Regular cardiac myocyte (primary cell): Measurements from ENCODE around the gene OR2H1. TPM values are rescaled to one million over a fixed set of nuclear protein-coding genes. Genes with fewer than 3 reads are reported as not detected.

Source experiments
- total RNA-seq: library from RNA; depleted of rRNA; stranded (reverse); fragments of >200 nt; gene quantifications from 2 replicates; pipeline ENCODE4 v1.2.3, GENCODE V29; 2014

OR2H1 gene
- total RNA-seq, result not detected in 2 replicates

GRCh38 chr6:29456971-29457370, at the start of gene OR2H1, which contains the start of gene OR11A1:
Gene OR2H1, plus strand, starts transcription at chr6:29457155. Its CDS starts 4,615 bp downstream, at chr6:29461770.
Gene OR11A1, minus strand, starts transcription at chr6:29457071. Its CDS starts 29,430 bp downstream, at chr6:29427641.

GRCh38 chr6:29414588-29414987, 42.4 kb upstream of the OR2H1 start, which contains the start of gene OR12D1:
Gene OR12D1, plus strand, starts transcription at chr6:29414928.

DNA sequence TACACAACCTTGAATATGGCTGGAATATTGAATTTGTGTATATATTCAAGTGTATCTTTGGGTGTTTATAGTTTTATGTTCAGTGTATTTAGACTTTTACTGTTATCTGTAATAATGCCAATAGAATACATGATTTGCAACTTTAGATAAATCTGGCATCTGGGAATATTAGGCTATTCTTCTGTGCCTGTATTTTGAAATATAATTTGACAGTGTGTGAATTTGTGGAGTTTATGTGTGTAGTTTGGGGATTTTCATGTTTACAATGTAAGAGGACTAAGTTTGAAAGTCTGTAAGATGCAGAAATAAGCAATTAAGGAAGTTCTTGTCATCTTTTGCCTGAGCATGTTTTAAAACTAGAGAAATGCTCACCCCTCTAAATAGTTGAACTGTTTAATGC, 17.9 kb upstream of the OR2H1 start, which contains the start of gene OR10C1:
Gene OR10C1 (plus strand): TSS at position 301 of the 400 bp plus-strand sequence. CDS start 710 bp downstream, outside the sequence.

GRCh38 chr6:29487660-29488059, 30.7 kb downstream of the OR2H1 start, which contains the start of gene MAS1L:
Gene MAS1L, minus strand, starts transcription at chr6:29487956. Its CDS starts 54 bp downstream, at chr6:29487902.

Other genes starting within 250 kb of the OR2H1 start
- gene OR14J1, start 155.5 kb upstream of the OR2H1 start, total RNA-seq, result not detected in 2 replicates
- not detected in 2 replicates for gene OR5V1, start 88.3 kb upstream of the OR2H1 start, total RNA-seq
- gene OR12D3, start 81.9 kb upstream of the OR2H1 start, total RNA-seq, result not detected in 2 replicates
- gene OR12D2, start 61.5 kb upstream of the OR2H1 start, total RNA-seq, result not detected in 2 replicates
- not detected in 2 replicates for gene OR12D1, start 42.2 kb upstream of the OR2H1 start, total RNA-seq
- not detected in 2 replicates for gene OR10C1, start 17.8 kb upstream of the OR2H1 start, total RNA-seq
- not detected in 2 replicates for gene OR11A1, start 84 bp upstream of the OR2H1 start, total RNA-seq
- not detected in 2 replicates for gene MAS1L, start 30.8 kb downstream of the OR2H1 start, total RNA-seq
- not detected in 2 replicates for gene UBD, start 102.6 kb downstream of the OR2H1 start, total RNA-seq
- gene OR2H2, start 128.0 kb downstream of the OR2H1 start, total RNA-seq, result not detected in 2 replicates
- gene GABBR1, start 176.0 kb downstream of the OR2H1 start, total RNA-seq, result 8.2 and 16.3 TPM in 2 replicates
- not detected in 2 replicates for gene MOG, start 199.9 kb downstream of the OR2H1 start, total RNA-seq
- gene ZFP57, start 224.0 kb downstream of the OR2H1 start, total RNA-seq, result not detected in 2 replicates